ENCODE results near the gene FSTL5.
"Not testable (repeated sequence)": the region's sequence is repeated elsewhere in the genome, so short reads cannot be mapped to it uniquely, and the experiment has no call there.

FSTL5 gene

DNA sequence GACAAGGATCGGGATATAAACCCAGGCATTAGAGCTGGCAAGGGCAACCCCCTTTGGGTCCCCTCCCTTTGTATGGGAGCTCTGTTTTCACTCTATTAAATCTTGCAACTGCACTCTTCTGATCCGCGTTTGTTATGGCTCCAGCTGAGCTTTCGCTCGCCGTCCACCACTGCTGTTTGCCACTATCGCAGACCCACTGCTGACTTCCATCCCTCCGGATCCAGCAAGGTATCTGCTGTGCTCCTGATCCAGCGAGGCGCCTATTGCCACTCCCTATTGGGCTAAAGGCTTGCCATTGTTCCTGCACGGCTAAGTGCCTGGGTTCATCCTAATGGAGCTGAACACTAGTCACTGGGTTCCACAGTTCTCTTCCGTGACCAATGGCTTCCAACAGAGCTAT, 59.9 kb downstream of the FSTL5 start:
- not testable (repeated sequence) for DNase-seq (ENCODE audit: low read depth in 3 of 3)

DNA sequence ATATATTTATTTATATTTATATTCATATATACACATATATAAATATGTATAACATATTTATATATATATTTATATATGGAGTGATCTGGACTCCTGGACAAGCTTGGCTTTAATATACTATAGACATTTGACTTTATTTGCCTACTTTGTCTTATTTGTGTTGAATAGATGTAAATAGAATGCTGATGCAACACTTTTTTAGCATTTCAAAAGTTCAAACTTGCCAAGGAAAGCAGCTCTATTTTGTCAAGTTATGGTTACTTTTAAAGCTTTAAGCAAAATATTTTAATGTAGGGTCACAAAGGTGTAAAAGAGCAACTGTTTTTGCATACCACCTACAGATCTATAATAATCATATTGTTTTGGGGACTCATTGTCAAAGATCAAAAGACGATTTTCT, 61.1 kb downstream of the FSTL5 start:
- DNase-seq (ENCODE audit: low read depth in 3 of 3): no peak

DNA sequence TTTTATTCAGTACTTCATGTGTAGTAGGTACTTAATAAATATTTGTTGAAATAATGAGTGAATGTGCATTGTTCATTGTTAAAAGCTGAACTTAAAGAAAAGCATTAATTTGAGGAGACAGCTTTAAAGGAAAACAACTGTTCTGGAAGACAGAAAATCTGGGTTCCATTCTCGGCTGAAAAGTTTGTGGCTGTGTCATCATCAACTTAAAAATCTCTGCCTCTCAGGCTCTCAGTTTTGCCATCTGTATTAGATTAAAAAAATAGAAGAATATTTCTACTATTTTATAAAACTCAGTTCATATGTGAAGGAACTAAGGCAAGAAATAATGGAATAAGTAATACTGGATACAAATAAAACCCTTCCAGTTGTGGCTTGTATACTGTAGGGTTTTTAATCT, 62.5 kb downstream of the FSTL5 start:
- DNase-seq (ENCODE audit: low read depth in 3 of 3): no peak

DNA sequence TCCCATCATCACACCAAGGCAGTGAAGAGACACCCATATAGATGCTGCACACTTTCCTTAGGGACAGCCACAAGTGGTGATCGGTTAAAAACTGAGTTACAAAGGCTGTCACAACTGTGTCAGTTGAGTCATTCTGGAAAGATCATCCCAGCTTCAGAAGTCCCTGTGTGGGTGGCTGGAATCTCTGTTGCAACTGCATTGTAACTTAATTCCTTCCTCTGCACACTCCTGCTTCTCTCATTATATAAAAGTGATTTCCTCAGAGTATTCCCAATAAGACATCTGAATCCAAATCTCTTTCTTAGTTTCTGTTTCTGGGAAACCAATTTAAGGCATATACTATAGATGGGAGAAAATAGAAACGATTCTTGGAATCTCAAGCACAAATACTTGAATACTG, 88.1 kb downstream of the FSTL5 start:
- no peak for DNase-seq (ENCODE audit: low read depth in 3 of 3)

DNA sequence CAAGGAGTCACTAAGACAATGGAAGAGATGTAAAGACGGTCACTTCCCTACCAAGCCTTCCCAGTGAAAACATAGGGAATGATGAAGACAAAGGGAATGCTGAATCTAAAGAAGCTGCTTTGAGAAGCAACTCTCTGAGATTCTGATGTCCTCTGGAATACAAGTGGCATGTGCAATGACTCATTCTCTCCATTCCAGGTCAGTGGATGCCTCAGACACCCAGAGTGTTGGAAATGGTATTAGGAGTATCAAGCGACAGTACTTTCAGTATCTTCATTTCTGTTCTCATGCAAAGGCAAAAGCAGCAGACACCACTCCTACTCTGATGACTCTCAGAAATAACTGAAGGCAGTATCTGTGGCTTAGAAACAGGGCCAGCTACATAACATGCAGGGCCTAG, 102.6 kb downstream of the FSTL5 start:
- no peak for DNase-seq (ENCODE audit: low read depth in 3 of 3)

DNA sequence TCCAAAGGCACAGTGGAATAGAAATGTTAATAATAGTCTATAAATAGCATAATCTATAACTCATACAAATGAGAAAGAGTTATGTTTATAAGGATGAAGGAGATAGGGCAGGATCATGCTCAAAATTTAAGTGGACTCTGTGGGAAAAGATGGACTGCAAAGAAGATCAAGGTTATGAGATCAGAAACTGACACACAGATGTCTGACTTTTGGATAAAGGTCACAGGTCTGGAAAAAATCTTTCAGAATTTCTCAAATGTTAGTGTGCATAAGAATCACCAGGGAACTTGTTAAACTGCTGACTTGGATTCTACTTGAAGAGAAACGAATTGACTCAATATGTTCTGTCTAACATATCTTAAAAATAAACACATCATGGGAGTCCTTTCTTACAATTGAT, 104.1 kb downstream of the FSTL5 start:
- DNase-seq (ENCODE audit: low read depth in 3 of 3): no peak

DNA sequence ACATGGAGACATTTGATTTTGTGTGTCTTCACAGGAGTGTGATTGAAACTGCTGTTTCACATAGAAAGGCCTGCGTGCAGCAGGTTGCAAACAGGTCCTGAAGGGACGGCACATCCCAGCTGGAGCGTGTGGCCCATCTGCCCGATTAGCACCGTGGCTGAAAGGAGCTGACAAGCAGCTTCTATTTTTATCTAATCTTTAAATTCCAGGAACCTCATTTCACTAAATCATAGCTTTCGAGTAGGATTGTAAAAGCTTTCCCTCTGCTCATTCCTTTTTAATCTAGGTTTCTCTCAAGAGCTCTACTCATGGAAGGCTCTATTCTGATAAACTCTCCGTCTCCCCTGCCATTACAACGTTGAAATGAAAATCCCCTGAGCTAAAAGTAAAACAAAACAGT, 106.8 kb downstream of the FSTL5 start:
- DNase-seq (ENCODE audit: low read depth in 3 of 3): no peak

DNA sequence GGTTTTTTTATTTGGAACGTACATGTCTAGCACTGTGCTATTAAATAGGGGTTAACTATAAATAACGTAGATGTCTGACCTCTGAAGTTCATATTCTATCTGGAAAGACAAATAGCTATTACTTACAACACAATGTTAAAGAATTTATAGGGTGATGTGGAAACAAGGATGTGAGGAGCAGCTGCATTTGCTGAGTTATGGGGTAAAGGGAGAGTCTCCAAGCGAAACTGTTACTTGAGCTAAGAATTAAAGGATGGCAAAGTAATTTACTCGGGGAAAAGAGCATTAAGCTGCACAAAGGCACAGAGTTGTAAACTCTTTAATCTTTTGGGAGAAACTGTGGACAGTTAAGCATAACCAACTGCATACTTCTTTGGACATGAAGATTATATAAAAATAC, 117.7 kb downstream of the FSTL5 start:
- no peak for DNase-seq (ENCODE audit: low read depth in 3 of 3)

DNA sequence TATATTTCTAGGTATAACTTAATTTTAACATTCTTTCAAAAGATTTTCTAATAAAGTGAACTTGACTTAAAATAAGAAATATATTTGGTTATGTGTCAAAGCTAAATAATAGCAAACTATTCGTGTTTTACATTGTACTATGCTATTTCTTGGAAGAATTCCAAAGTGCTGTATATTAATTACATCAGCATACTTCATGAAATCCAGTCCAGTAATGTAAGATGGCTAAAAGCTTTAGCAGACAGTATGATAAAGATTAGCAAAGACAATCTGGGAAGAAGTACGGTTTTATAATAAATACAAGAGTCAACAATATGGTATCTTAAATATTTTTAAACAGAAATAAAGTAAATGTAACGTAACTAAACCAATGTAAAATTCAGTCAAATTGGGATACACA, 125.7 kb downstream of the FSTL5 start:
- no peak for DNase-seq (ENCODE audit: low read depth in 3 of 3)

DNA sequence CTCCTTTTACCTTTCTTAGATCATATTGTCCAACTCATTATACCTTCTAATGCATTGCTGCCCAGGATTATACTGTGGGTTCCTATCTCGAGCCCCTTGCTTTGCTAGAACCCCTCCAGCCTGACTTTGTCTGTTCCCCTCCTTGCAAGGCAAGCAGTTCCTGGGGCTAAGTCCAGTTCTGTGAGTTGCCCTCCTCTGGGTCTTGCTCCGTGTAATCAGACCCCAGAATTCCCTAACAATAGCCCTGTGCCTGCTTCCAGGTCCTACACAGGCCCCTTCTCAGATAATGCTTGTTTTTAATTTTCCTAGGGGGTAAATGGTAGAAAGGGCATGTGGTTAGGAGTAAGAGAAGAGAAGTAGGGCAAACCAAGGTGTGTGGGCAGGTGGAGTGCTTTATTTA, 145.9 kb downstream of the FSTL5 start:
- DNase-seq (ENCODE audit: low read depth in 3 of 3): no peak

DNA sequence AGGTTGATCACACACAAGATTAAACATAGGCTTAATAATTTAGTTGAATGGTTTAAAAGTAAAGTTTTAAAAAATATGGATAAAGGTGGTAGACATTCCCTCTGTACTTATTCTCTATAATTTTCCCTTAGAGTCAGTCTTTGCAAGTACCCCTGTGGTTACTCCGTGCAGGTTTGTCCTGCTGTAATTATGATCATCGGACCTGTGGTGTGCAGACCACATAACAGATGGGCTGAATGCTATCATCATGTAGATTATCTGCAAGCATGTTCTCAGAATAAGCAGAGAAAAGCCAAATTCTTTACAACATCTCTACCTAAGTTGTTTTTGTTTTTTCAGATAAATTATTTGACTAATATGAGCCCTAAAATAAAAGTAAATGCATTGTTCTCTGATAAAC, 146.8 kb downstream of the FSTL5 start:
- no peak for DNase-seq (ENCODE audit: low read depth in 3 of 3)

DNA sequence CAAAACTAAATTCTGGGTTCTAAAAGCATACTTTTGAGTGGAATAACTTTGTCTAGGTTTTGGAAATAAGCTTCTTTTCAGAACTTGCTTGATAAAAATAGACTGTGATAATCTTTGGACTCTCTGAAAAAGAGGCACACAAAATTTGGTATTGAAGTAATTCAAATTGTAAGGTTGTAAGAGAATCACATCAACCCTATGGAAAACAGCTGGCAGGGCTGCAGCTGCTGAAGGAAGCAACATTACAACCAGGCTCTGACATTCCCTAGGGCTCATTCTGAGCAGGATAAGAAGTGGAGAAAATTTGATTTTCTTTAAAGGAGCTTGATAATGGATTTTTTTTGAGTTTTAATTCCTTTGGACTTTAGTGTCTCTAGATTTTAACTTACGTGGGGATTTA, 147.6 kb downstream of the FSTL5 start:
- no peak for DNase-seq (ENCODE audit: low read depth in 3 of 3)

DNA sequence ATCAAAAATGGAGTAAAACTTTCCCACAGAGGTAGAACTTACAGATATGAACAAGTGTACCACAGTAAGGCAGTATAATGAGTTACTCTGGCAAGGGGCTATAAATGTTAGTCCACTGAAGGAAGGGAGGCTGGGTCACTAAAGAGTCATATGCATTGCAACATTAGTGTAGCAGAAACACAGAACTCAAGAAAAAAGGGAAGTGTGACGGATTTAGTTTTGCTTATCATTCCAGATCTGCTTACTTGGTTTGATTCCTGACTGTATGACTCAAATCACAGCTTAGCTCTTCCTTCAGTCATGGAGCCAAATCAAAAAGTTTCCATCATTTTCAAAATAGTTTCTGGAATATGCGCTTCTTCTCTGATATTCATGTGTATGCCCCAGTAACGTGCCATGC, 148.7 kb downstream of the FSTL5 start:
- DNase-seq (ENCODE audit: low read depth in 3 of 3): no peak

DNA sequence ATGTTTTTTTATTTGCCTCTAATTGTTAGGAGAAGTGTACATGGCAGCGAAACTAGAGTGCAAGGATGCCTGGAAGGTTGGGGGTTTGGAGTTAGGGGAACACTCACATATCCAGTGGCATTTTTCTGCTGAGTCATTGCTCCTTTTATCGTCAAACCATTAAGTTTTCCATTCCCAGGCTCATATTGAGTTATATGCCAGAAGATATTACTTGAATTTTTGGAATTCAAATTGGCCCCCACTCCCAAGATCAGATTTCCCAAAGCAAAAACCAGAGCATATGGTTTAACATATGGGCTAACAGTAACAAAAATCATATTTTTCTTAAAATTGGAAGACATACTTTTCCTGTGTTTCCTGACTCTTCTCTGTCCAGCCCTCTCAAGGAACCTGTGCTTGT, 152.7 kb downstream of the FSTL5 start:
- DNase-seq (ENCODE audit: low read depth in 3 of 3): no peak

DNA sequence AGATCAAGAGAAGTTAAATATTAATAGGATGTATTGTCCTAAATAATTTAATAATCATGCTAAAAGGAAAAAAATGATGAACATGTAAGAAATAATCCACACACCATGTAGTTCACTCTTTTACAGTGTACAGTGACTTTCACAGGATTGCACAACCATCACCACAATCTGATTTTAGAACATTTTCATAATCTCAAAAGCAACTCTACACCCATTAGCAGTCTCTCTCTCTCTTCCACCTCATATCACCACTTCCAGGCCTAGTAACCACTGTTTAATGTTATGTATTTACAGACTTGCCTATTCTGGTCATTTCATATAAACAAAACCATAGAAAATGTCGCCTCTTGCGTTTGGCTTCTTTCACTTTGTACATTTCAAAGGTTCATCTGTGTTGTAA, 153.4 kb downstream of the FSTL5 start:
- DNase-seq (ENCODE audit: low read depth in 3 of 3): no peak

DNA sequence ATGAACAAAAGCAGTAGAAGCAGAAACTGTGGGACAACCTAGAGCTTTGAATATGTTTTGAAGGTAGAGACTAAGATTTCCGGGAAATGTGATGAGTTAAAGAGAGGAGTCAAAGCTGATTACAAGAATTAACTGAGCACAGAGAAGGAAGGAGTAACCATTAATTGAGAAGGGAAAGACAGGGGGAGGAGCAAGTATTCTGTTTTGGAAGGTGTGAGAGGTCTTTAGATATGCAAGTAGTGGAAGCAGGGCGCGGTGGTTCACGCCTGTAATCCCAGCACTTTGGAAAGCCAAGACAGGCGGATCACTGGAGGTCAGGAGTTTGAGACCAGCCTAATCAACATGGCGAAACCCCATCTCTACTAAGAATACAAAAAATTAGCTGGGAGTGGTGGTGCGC, 171.5 kb downstream of the FSTL5 start:
- DNase-seq (ENCODE audit: low read depth in 3 of 3): no peak

DNA sequence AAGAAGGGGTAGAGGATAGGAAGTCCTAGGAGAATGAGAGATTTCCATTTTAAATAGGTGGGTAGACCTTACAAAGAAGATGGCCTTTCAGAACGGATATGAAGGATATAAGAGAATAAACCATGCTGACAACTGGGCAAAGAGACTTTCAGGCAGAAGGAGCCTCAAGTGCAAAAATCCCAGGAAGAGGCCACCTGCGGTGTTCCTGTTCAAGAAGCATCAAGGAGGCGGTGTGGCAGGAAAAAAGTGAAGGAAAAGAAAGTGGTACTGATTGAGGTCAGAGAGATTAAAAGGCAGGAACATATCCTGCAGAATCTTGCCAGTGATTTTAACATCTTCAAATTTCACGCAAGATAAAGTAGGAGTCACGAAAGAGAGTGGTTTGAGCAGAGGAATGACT, 172.0 kb downstream of the FSTL5 start:
- DNase-seq (ENCODE audit: low read depth in 3 of 3): no peak

DNA sequence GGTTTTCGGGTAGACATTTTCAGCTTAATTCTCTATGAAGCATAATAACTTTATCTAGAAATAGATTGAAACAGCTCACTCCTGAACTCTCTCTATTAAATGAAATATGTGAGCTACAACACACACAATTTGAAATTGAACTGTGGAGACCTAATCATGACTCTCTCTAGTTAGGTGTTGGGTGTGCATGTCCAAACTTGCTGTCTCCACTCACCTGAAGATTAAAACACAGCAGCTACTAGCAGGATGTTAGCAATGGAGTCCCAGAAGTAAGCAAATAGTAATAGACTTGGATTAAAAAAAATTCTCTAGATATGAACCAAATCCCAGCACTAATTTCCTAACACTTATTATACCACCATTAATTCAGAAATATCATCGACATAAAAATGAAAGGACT, 173.1 kb downstream of the FSTL5 start:
- no peak for DNase-seq (ENCODE audit: low read depth in 3 of 3)

DNA sequence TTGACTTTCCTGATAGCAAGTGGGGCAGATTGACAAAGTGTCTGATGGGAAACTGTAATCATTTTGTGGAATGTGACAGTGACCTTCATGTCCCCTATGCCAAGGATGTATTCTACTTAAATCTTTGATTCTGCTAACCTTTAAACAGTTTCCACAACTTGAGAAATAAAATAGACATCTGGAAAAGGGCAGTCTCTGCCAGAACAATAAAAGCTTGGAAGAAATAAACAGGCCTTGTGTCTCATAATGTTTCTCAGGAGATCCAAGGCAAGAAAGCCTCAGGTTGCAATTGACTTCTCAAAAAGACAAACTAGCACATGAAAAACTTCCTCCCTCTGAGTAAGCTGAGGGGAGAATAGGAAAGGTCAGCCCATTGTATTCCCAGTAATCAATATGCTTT, 174.9 kb downstream of the FSTL5 start:
- no peak for DNase-seq (ENCODE audit: low read depth in 3 of 3)

DNA sequence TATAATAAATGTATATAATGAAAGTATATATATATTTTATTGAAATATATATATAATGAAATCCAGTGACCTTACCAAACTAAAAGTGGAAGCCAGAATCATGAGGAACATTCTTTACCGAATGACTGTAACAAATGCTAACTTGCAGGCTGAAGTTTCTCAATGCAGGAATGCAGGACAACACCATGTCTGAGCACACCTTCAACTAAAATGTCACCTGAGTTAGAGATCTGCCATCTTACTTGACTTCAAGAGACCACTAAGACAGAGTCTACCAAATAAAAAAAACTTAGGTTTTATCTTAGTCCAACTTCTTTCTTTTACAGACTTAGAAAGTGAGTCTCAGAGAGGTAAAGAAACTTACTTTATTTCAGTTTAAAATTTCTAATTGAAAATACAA, 176.2 kb downstream of the FSTL5 start:
- DNase-seq (ENCODE audit: low read depth in 3 of 3): no peak

DNA sequence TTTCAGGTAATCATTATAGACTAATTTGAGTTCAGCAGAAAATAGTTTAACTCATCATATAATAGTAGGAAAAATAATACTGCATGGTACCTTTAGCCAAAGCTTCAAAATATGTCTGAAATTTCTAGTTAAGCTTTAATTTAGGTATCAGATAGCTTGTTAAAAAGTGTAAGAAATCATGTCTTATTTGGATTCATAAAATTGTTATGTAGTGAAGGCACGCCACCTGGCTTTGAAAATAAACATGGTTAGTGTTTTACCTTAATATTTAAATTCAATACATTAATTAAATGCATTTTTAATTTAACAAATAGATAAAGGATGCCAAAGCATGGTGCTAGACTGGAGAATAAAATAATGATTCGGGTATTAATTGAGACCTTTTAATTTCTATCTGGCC, 211.4 kb downstream of the FSTL5 start:
- DNase-seq (ENCODE audit: low read depth in 3 of 3): no peak

DNA sequence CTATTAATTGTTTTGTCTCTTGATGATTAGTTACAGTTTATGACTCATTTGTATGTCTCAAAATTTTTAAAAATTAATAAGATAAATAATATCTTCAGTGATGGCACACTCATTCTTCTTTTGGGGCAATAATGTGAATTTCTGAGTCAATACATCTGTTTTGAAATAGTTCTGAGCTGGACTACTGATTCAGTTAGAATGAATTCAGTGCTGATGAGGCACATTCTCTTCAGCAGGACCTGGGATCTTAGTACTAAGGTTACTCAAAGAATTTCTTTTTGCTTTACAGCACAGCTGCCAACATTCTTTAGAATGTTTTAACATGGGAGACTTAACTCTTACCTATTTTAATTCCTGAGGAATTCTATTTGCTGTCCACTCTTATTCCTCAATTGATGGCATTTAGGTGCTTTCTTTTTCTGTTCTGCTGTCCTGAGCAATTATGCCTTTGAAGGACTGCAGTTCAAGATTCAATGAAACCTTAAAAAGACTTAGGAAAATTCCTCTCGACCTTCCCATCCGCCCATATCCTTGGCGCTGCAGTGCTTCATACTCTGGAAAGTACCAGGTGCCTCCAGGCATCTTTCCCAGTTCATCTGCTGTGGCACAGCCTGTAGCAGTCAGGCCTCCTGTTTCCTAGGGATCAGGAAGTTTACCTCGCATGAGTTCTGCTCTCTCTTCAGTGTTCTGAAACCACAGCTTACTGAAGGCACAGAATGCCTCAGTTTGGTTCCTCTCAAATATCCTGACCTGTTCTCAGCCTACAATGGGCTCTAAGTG, 213.7 kb downstream of the FSTL5 start:
- no peak for DNase-seq (ENCODE audit: low read depth in 3 of 3)

DNA sequence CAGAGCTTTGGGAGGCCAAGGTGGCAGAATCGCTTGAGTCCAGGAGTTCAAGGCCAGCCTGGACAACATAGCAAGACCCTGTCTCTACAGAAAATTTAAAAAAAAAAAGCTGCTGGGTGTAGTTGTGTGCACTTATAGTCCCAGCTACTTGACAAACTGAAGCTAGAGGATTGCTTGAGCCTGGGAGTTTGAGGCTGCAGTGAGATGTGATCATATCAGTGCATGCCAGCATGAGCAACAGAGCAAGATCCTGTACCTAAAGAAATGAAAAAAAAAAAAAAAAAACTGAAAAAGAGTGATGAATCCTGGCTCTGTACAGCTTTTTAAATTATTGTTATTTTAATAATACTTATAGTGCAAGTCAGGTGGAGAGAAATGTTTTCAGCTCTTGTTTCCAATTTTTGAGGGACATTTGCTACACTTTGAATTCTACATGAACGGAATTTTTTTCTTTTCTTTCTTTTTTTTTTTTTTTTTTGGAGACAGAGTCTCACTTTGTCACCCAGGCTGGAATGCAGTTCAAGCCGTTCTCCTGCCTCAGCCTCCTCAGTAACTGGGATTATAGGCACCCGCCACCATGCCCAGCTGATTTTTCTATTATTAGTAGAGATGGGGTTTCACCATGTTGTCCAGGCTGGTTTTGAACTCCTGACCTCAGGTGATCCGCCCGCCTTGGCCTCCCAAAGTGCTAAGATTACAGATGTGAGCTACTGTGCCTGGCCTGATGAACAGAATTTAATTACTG, 215.6 kb downstream of the FSTL5 start:
- DNase-seq (ENCODE audit: low read depth in 3 of 3): no peak

DNA sequence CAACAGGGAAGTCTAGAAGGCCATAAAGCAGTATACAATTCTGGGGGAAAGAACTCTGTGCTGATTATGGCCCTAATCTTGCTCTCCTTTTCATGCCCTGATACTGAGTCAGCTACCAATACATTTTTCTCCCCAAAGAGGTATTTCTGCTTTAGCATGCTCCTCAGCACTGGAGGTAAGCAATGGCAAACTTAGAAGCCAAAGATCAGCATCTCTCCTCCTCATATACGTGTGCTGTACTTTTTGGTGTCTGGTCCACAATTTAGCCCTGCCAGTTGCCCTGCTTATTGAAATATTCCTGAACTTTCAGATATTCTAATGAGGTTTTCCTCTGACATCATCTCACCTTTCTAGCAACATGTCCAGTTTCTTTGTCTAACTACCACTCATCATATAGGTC, 226.2 kb downstream of the FSTL5 start:
- no peak for DNase-seq (ENCODE audit: low read depth in 3 of 3)

Measured in stimulated activated CD4-positive, alpha-beta T cell treated with anti-CD3 and anti-CD28 coated beads, TNF-alpha, amount 100 ng/mL, for 48 hours (primary cell).